Duodenal mucosa (tissue), 2 donors: ENCODE measurements around the gene SOX30.

ENCODE experiments used
- H3K27ac ChIP-seq: one replicate; pipeline ENCODE4 v1.7.0; 2013; ENCODE audit warnings: low read depth, low read length
- H3K27me3 ChIP-seq, 2 donors: one replicate each; pipeline ENCODE4 v1.7.0; 2013; ENCODE audit warnings: low read length in 2 of 2, control low read depth in 1 of 2; ENCODE audit not compliant: insufficient read depth in 2 of 2, control insufficient read depth in 1 of 2
- H3K36me3 ChIP-seq, 2 donors: one replicate each; pipeline ENCODE4 v1.7.0; 2013; ENCODE audit warnings: low read length in 2 of 2, control low read depth in 1 of 2; ENCODE audit not compliant: insufficient read depth in 2 of 2, control insufficient read depth in 1 of 2
- H3K4me1 ChIP-seq, 2 donors: one replicate each; pipeline ENCODE4 v1.7.0; 2013; ENCODE audit warnings: low read length in 2 of 2, control low read depth in 1 of 2; ENCODE audit not compliant: insufficient read depth in 2 of 2, control insufficient read depth in 1 of 2
- H3K4me3 ChIP-seq, 2 donors: one replicate each; pipeline ENCODE4 v1.7.0; 2013; ENCODE audit warnings: low read length in 2 of 2, low read depth in 1 of 2
- H3K9ac ChIP-seq, 2 donors: one replicate each; pipeline ENCODE4 v1.7.0; 2013; ENCODE audit warnings: low read length in 2 of 2, low read depth in 1 of 2
- H3K9me3 ChIP-seq, 2 donors: one replicate each; pipeline ENCODE4 v1.7.0; 2013; ENCODE audit warnings: low read length in 2 of 2, control low read depth in 1 of 2; ENCODE audit not compliant: control insufficient read depth in 1 of 2

Gene SOX30

DNA sequence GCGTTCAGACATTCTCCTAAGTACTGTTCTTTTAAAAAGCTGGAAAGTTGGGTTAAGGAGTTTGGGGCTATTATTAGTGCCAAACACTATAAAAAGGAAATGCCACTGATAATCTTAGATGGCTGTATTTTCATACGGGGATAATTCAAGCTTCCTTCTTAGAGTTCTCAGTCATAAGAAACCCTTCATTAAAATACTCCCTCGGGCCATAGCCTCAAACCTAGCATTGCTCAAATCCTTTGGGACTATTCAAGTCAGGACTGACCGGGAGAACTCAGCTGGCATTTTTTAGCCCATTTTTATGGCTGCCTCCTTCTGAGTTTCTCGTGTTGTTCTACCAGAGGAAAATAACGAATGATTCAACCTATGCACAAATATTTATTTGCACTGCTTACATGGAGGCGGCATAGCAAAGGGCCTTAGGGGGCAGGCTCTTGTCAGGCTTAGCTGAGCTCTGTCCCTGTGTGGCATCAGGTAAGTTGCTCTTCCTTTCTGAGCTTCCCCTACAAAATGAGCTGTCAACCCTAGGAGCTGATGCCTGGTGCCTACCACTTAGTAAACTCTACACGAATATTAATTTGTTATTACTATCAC lies 43.2 kb downstream of the SOX30 start:
- H3K36me3 ChIP-seq, result no peaks in the 10 kb centered on the region
- no peak overlapping the region for H3K27ac ChIP-seq
- no peaks in the 10 kb centered on the region for H3K27me3 ChIP-seq
- H3K9ac ChIP-seq, result no peak overlapping the region
- H3K4me3 ChIP-seq, result no peak overlapping the region
- peaks cover 19 to 33% of the 10 kb centered on the region in 2 donors for H3K4me1 ChIP-seq
- H3K9me3 ChIP-seq, result no peaks in the 10 kb centered on the region

- Histone ChIP-seq H3K9ac (no peak overlapping the region), H3K36me3 (no peaks in the 10 kb centered on the region), H3K27ac (no peak overlapping the region), H3K4me1 (peaks cover 10 to 30% of the 10 kb centered on the region in 2 donors), H3K9me3 (no peaks in the 10 kb centered on the region), H3K27me3 (no peaks in the 10 kb centered on the region), H3K4me3 (no peak overlapping the region)
Measured at GRCh38 chr5:157607371-157608161, 44.7 kb downstream of the SOX30 start.

DNA sequence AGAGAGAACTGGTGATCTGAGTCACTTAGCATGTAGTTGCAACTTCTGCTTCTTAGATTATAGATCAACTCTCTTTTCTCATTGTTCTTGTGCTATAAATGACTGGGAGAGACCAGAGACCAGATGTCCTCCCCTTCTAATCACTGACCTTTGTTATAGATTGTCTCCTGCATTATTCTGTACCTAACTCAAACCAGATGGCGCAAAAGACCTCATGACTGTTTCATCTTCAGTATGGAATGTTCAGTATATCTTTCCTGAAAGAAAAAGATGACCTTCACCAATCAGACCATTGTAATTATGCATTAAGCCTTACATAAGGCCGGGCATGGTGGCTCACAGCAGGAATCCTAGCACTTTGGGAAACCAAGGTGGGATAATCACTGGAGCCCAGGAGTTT lies 46.2 kb downstream of the SOX30 start:
- Histone ChIP-seq H3K27me3 (no peaks in the 10 kb centered on the region), H3K9ac (no peak overlapping the region), H3K36me3 (no peaks in the 10 kb centered on the region), H3K9me3 (no peaks in the 10 kb centered on the region), H3K4me1 (peaks cover 0 to 17% of the 10 kb centered on the region in 2 donors), H3K27ac (no peak overlapping the region), H3K4me3 (no peak overlapping the region)

GRCh38 chr5:157603333-157604190 lies 48.7 kb downstream of the SOX30 start:
- Histone ChIP-seq H3K9ac (no peak overlapping the region), H3K27ac (no peak overlapping the region), H3K4me3 (no peak overlapping the region), H3K9me3 (no peaks in the 10 kb centered on the region), H3K27me3 (no peaks in the 10 kb centered on the region), H3K36me3 (no peaks in the 10 kb centered on the region), H3K4me1 (peaks cover 0 to 10% of the 10 kb centered on the region in 2 donors)

GRCh38 chr5:157602505-157602904 lies 49.7 kb downstream of the SOX30 start:
- Histone ChIP-seq H3K27me3 (no peaks in the 10 kb centered on the region), H3K27ac (no peak overlapping the region), H3K36me3 (no peaks in the 10 kb centered on the region), H3K9me3 (no peaks in the 10 kb centered on the region), H3K9ac (no peak overlapping the region), H3K4me1 (peaks cover 0 to 7% of the 10 kb centered on the region in 2 donors), H3K4me3 (no peak overlapping the region)

DNA sequence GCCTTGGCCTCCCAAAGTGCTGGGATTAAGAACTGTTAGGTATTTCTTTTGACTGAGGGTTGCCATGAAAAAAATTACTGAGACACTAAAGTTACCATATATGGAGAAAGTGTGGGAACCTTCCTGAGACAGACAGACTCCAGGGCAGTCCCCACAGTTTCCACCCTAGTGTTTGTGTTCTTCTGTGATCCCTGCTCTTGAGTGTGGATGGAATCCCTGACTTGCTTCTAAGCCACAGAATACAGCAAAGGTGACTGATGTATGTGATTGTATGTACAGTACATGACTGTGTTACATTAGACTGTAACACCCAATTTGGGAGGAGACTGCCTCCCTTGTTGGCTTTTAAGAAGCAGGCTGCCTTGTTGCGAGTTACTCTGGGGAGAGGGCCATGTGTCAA lies 52.0 kb downstream of the SOX30 start:
- Histone ChIP-seq H3K9ac (no peak overlapping the region), H3K4me3 (no peak overlapping the region), H3K4me1 (peaks cover 3 to 4% of the 10 kb centered on the region in 2 donors), H3K27ac (no peak overlapping the region), H3K36me3 (no peaks in the 10 kb centered on the region), H3K9me3 (no peaks in the 10 kb centered on the region), H3K27me3 (no peaks in the 10 kb centered on the region)

DNA sequence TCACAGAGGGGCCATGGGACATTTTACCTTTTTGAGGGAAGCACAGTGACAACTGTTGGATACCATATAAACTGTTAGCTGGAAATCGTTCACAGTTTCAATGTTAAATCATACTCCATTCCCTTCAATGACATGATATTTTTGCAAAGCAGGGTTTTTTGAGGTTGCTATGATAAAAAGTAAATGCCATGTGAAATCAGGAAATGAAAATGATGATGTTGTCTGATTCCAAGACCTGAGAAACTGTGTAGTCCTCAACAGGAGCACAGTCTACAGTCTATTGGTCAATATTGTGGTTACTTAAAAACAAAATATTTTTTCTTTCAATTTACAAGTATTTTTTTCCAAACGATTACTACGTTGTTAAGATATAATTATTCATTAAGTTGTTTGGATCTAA lies 52.7 kb downstream of the SOX30 start:
- Histone ChIP-seq H3K4me3 (no peak overlapping the region), H3K4me1 (peaks cover 4 to 9% of the 10 kb centered on the region in 2 donors), H3K27ac (no peak overlapping the region)

DNA sequence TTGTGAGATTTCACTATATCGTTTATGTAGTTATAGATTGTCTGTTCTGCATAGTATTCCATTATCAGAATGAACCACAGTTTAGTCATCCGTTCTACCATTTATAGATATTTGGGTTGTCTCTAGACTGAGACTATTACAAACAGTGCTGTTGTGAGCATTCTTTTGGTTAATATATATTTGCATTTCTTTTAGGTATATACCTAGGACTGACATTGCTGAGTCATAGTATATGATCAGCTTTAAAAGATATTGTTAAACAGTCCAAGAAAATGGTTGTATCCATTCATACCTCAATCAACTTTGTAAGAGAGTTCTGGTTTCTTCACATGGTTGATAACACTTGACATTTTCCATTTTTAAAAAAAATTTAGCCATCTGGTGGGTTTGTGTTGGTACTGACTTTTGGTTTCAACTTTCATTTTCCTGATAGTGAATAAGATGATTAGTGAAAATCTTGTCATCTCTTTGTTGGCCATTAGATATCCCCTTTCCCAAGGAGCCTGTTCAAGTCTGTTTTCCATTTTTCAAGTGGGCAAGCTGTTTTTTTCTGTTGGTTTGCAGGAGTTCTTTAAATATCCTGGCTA lies 53.8 kb downstream of the SOX30 start:
- Histone ChIP-seq H3K27ac (no peak overlapping the region), H3K27me3 (no peaks in the 10 kb centered on the region), H3K36me3 (no peaks in the 10 kb centered on the region), H3K9me3 (no peaks in the 10 kb centered on the region), H3K4me3 (no peak overlapping the region), H3K4me1 (peaks cover 4 to 15% of the 10 kb centered on the region in 2 donors), H3K9ac (no peak overlapping the region)

More for the DNA sequence above, 52.7 kb downstream of the SOX30 start:
- no peaks in the 10 kb centered on the region for H3K27me3 ChIP-seq
- H3K36me3 ChIP-seq, result no peaks in the 10 kb centered on the region
- H3K9me3 ChIP-seq, result no peaks in the 10 kb centered on the region
- no peak overlapping the region for H3K9ac ChIP-seq

DNA sequence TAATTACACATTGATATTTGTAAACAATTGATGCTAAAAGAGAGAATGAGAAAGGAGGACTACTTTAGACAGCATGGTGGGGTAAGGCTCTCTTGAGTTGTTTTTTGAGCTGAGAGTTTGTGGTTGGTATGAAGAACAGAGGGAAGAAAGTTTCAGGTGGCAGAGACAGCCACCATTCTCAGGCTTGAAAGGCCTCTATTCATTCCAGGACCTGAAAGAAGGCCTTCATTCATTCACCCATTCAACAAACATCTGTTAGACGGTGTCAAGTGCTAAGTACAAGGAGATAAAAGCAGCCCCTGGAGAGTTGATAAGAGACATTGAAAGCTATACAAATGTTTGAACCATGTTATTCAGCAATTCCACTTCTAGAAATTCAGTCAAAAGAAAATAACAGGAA lies 55.0 kb downstream of the SOX30 start:
- peaks cover 6 to 22% of the 10 kb centered on the region in 2 donors for H3K4me1 ChIP-seq
- H3K9me3 ChIP-seq, result no peaks in the 10 kb centered on the region
- no peak overlapping the region for H3K9ac ChIP-seq
- no peaks in the 10 kb centered on the region for H3K27me3 ChIP-seq
- H3K27ac ChIP-seq, result no peak overlapping the region
- H3K36me3 ChIP-seq, result no peaks in the 10 kb centered on the region
- H3K4me3 ChIP-seq, result no peak overlapping the region
